Muscle layer of colon (tissue), 2 donors: ENCODE results near the gene KDM1B.
"Not testable (repeated sequence)": the region's sequence is repeated elsewhere in the genome, so short reads cannot be mapped to it uniquely, and the experiment has no call there.

Experiments used
- H3K27ac ChIP-seq: one replicate; pipeline ENCODE4 v1.7.0; 2013; ENCODE audit warnings: low read depth, mild to moderate bottlenecking, low read length, moderate library complexity
- H3K27me3 ChIP-seq, 2 donors: one replicate each; pipeline ENCODE4 v1.7.0; 2013; ENCODE audit warnings: low read length in 2 of 2, mild to moderate bottlenecking in 2 of 2; ENCODE audit not compliant: insufficient read depth in 2 of 2, control insufficient read depth in 1 of 2
- H3K36me3 ChIP-seq: one replicate; pipeline ENCODE4 v1.7.0; 2013; ENCODE audit warnings: mild to moderate bottlenecking, low read length; ENCODE audit not compliant: insufficient read depth
- H3K4me1 ChIP-seq: one replicate; pipeline ENCODE4 v1.7.0; 2013; ENCODE audit warnings: mild to moderate bottlenecking, low read length; ENCODE audit not compliant: insufficient read depth
- H3K4me3 ChIP-seq, 2 donors: one replicate each; pipeline ENCODE4 v1.7.0; 2013; ENCODE audit warnings: low read length in 2 of 2, low read depth in 1 of 2, mild to moderate bottlenecking in 1 of 2, moderate library complexity in 1 of 2
- H3K9ac ChIP-seq: one replicate; pipeline ENCODE4 v1.7.0; 2013; ENCODE audit warnings: low read length
- H3K9me3 ChIP-seq: one replicate; pipeline ENCODE4 v1.7.0; 2013; ENCODE audit warnings: mild to moderate bottlenecking, low read length
- donor health status: abdominal sarcoma.
- donor health status: Adenocarcinoma of cecum.

The KDM1B gene

GRCh38 chr6:18203786-18204185, 48.6 kb downstream of the KDM1B start:
- no peak overlapping the region for H3K4me3 ChIP-seq
- H3K27ac ChIP-seq: no peak overlapping the region
- no peaks in the 10 kb centered on the region for H3K27me3 ChIP-seq
- peaks cover 12% of the 10 kb centered on the region for H3K36me3 ChIP-seq
- H3K9me3 ChIP-seq: no peaks in the 10 kb centered on the region
- H3K4me1 ChIP-seq: peaks cover 7% of the 10 kb centered on the region
- H3K9ac ChIP-seq: no peak overlapping the region

DNA sequence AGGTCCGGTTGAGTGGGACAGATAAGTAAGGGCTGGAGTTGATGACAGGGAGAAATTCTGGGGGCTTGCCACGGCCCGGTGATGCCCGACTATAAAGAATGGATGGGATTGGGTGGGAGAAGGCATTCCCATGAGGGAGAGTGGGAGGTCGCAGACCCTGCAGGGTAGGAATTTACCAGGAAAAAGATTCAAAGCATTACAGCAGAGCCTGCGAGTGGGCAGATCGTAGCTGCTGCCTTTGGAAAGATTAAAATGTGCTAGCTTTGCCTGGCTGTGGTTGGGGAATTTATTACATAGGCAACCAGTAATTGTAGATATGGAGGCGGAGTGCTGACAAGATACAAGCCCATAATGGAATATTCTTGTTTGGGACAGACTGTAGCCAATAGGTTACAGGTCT, 49.5 kb downstream of the KDM1B start:
- no peak overlapping the region for H3K9ac ChIP-seq
- H3K4me3 ChIP-seq: no peak overlapping the region
- H3K27ac ChIP-seq: no peak overlapping the region
- no peaks in the 10 kb centered on the region for H3K27me3 ChIP-seq
- H3K9me3 ChIP-seq: no peaks in the 10 kb centered on the region
- peaks cover 8% of the 10 kb centered on the region for H3K36me3 ChIP-seq
- H3K4me1 ChIP-seq: peaks cover 13% of the 10 kb centered on the region

DNA sequence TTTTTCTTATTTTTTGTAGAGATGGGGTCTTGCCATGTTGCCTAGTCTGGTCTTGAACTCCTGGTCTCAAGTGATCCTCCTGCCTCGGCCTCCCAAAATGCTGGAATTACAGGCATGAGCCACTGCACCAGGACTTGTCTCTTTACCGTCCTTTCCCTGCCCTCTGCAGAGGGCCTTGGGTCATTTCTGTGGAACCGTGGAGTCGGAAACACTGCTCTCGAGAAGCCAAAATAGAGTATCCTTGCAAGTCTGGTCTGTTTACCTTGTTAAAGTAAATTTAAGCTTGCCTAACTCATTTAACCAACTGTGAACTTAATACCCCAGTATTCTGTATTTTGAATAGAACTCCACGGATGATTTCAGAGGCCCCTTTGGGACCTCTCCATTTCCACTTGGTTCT, 51.4 kb downstream of the KDM1B start:
- Histone ChIP-seq H3K4me1 (peaks cover 15% of the 10 kb centered on the region), H3K9me3 (no peaks in the 10 kb centered on the region), H3K36me3 (peaks cover 4% of the 10 kb centered on the region), H3K27me3 (no peaks in the 10 kb centered on the region), H3K9ac (no peak overlapping the region), H3K4me3 (no peak overlapping the region), H3K27ac (no peak overlapping the region)

GRCh38 chr6:18207438-18207837, 52.2 kb downstream of the KDM1B start:
- no peak overlapping the region for H3K9ac ChIP-seq
- H3K27ac ChIP-seq: peak overlapping the region; percentile 86
- H3K27me3 ChIP-seq: no peaks in the 10 kb centered on the region
- no peaks in the 10 kb centered on the region for H3K9me3 ChIP-seq
- peaks cover 15% of the 10 kb centered on the region for H3K4me1 ChIP-seq
- no peaks in the 10 kb centered on the region for H3K36me3 ChIP-seq
- H3K4me3 ChIP-seq: peak overlapping the region in 1 of 2 donors; percentile 41

- Histone ChIP-seq H3K27ac (peak overlapping the region; percentile 86), H3K36me3 (no peaks in the 10 kb centered on the region), H3K4me3 (peak overlapping the region in 1 of 2 donors; percentile 41), H3K9me3 (no peaks in the 10 kb centered on the region), H3K27me3 (no peaks in the 10 kb centered on the region), H3K4me1 (peaks cover 15% of the 10 kb centered on the region), H3K9ac (no peak overlapping the region)
Measured at GRCh38 chr6:18207949-18208348, 52.7 kb downstream of the KDM1B start.

DNA sequence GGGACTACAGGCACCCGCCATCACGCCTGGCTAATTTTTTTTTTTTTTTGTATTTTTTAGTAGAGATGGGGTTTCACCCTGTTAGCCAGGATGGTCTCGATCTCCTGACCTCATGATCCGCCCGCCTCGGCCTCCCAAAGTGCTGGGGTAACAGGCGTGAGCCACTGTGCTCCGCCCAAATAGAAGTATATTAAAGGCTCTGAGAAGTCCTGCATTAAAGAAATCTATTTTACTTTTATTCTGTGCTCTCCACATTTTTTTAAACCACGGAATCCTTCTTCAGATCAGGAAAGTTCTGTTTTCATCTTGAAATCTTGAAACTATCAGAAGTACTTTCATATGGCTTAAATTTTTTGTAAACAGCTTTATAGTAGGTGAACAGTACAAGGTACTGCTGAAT, 53.6 kb downstream of the KDM1B start:
- H3K9ac ChIP-seq, H3K9me3 ChIP-seq, H3K36me3 ChIP-seq, H3K4me3 ChIP-seq, H3K27me3 ChIP-seq: not testable (repeated sequence)
- Histone ChIP-seq H3K27ac (peak overlapping the region; percentile 40), H3K4me1 (peaks cover 15% of the 10 kb centered on the region)

GRCh38 chr6:18209539-18210197, 54.4 kb downstream of the KDM1B start:
- peak overlapping the region; percentile 40 for H3K27ac ChIP-seq
- no peaks in the 10 kb centered on the region for H3K9me3 ChIP-seq
- peaks cover 6% of the 10 kb centered on the region for H3K36me3 ChIP-seq
- peaks cover 15% of the 10 kb centered on the region for H3K4me1 ChIP-seq
- no peak overlapping the region for H3K4me3 ChIP-seq
- H3K27me3 ChIP-seq: no peaks in the 10 kb centered on the region
- H3K9ac ChIP-seq: no peak overlapping the region

DNA sequence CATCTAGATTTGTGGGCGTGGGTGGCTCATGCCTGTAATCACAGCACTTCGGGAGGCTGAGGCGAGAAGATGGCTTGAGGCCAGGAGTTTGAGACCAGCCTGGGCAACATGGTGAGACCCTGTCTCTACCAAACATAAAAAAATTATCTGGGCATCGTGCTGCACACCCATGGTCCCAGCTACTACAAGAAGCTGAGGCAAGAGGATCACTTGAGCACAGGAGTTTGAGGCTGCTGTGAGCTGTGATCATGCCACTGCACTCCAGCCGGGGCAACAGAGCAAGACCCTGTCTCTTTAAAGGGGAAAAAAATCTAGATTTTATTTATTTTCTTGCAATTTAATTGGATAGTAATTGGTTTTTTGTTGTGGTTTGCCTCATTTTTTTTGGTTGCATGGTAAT, 55.5 kb downstream of the KDM1B start:
- H3K27ac ChIP-seq: no peak overlapping the region
- peaks cover 6% of the 10 kb centered on the region for H3K36me3 ChIP-seq
- no peaks in the 10 kb centered on the region for H3K9me3 ChIP-seq
- no peaks in the 10 kb centered on the region for H3K27me3 ChIP-seq
- peaks cover 15% of the 10 kb centered on the region for H3K4me1 ChIP-seq
- no peak overlapping the region for H3K4me3 ChIP-seq
- H3K9ac ChIP-seq: no peak overlapping the region

GRCh38 chr6:18211338-18211737, 56.1 kb downstream of the KDM1B start:
- Histone ChIP-seq H3K9ac (no peak overlapping the region), H3K27ac (no peak overlapping the region), H3K27me3 (no peaks in the 10 kb centered on the region), H3K4me1 (peaks cover 15% of the 10 kb centered on the region), H3K4me3 (no peak overlapping the region), H3K36me3 (peaks cover 6% of the 10 kb centered on the region), H3K9me3 (no peaks in the 10 kb centered on the region)

DNA sequence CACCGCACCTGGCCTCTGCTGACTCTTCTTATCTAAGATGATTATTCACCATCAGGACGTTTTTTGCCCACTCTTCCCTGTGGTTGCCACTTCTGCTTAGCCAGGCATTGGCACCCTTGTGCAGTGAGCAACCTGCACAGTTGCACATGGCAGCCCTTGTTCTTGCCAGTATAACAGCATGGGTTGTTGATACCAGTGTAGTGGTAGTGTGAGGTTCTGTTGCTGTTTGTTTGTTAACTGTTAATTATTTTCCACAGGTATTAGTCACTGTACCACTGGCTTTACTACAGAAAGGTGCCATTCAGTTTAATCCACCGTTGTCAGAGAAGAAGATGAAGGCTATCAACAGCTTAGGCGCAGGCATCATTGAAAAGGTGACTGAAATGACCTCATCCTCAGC, 57.0 kb downstream of the KDM1B start:
- H3K4me3 ChIP-seq: no peak overlapping the region
- H3K9me3 ChIP-seq: no peaks in the 10 kb centered on the region
- H3K36me3 ChIP-seq: peaks cover 11% of the 10 kb centered on the region

DNA sequence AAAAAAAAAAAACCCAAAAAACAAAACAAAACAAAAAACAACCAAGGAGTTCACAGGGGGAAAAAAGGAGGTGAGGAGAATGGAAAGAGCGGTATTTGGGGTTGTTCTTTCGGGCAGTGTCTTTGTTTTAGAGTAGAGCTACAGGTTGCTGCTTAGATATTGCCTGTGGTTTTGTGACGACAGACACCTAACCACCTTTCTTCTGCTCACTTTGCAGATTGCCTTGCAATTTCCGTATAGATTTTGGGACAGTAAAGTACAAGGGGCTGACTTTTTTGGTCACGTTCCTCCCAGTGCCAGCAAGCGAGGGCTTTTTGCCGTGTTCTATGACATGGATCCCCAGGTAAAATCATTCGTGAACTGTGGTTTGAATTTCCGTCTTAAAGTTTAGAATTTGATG, 58.2 kb downstream of the KDM1B start:
- Histone ChIP-seq H3K27me3 (no peaks in the 10 kb centered on the region), H3K4me3 (no peak overlapping the region), H3K9ac (no peak overlapping the region), H3K27ac (no peak overlapping the region), H3K36me3 (peaks cover 17% of the 10 kb centered on the region), H3K4me1 (peaks cover 8% of the 10 kb centered on the region), H3K9me3 (no peaks in the 10 kb centered on the region)

More for the DNA sequence above, 57.0 kb downstream of the KDM1B start:
- Histone ChIP-seq H3K4me1 (peaks cover 15% of the 10 kb centered on the region), H3K27me3 (no peaks in the 10 kb centered on the region), H3K27ac (no peak overlapping the region), H3K9ac (no peak overlapping the region)

- Histone ChIP-seq H3K9ac (no peak overlapping the region), H3K9me3 (no peaks in the 10 kb centered on the region), H3K27me3 (no peaks in the 10 kb centered on the region), H3K27ac (no peak overlapping the region), H3K4me3 (no peak overlapping the region), H3K36me3 (peaks cover 17% of the 10 kb centered on the region), H3K4me1 (peaks cover 8% of the 10 kb centered on the region)
Measured at GRCh38 chr6:18214003-18214402, 58.8 kb downstream of the KDM1B start.
